GF-D8 (cell line): Measurements from ENCODE around the gene EGLN1.
A peak's percentile ranks its signal among the peaks of the same experiment; 100 is the strongest.
"Not testable (repeated sequence)": the region's sequence is repeated elsewhere in the genome, so short reads cannot be mapped to it uniquely, and the experiment has no call there.

Experiments used
- DNase-seq: peaks from one replicate; lab custom pipeline; 2025; lab: John Stamatoyannopoulos, UW

The EGLN1 gene

GRCh38 chr1:231421971-231422797 is at the start of gene EGLN1:
EGLN1 (minus strand) TSS chr1:231422287; CDS start chr1:231421888, 399 bp downstream.
- DNase-seq, result peak; percentile 72

GRCh38 chr1:231471500-231471899 is 49.4 kb upstream of the EGLN1 start:
- peak; percentile 46 for DNase-seq

GRCh38 chr1:231471027-231471426 is 48.9 kb upstream of the EGLN1 start:
- DNase-seq, result not testable (repeated sequence)

- no peak for DNase-seq
These were observed 45.9 kb upstream of the EGLN1 start for GRCh38 chr1:231467986-231468385.

- DNase-seq, result no peak
These were observed 43.0 kb upstream of the EGLN1 start for GRCh38 chr1:231465051-231465450.

DNA sequence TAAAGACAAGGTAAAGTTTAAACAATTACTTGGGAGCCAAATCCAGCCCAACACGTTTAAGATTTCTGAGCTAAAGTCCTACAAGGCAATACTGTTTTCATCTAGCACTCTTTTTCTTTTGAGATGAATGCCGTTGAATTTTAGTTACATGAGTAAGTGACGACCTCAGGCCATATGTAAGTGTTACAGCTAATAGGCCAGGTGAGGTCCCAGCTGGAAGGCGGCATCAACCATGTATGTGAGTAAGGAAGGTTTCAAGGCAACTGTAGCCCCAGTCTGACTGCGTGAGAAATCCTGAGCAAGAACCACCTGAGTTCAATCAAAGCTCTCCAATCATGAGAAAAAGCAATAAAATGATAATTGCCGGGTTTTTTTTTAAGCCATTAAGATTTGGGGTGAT is 41.5 kb upstream of the EGLN1 start:
- no peak for DNase-seq

GRCh38 chr1:231460614-231461013 is 38.5 kb upstream of the EGLN1 start:
- DNase-seq, result peak; percentile 92

GRCh38 chr1:231459438-231459837 is 37.4 kb upstream of the EGLN1 start:
- DNase-seq, result not testable (repeated sequence)

GRCh38 chr1:231457956-231458355 is 35.9 kb upstream of the EGLN1 start:
- DNase-seq, result not testable (repeated sequence)

GRCh38 chr1:231454133-231454532 is 32.0 kb upstream of the EGLN1 start:
- DNase-seq, result not testable (repeated sequence)

DNA sequence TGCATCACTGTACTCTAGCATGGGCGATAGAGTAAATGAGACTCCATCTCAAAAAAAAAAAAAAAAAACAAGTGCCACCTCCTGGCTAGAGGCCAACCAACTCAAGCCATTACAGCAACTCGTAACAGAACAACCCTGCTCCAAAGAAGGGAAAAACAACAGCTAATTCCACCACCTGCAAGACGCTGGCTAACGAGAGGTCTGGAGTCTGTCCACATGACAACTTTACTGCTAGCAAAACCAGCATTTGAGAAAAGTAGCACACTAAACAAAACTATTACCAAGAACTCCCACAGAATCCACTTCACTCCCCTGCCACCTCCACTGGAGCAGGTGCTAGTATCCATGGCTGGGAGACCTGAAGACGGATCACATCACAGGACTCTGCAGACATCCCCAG is 24.1 kb upstream of the EGLN1 start:
- no peak for DNase-seq

DNA sequence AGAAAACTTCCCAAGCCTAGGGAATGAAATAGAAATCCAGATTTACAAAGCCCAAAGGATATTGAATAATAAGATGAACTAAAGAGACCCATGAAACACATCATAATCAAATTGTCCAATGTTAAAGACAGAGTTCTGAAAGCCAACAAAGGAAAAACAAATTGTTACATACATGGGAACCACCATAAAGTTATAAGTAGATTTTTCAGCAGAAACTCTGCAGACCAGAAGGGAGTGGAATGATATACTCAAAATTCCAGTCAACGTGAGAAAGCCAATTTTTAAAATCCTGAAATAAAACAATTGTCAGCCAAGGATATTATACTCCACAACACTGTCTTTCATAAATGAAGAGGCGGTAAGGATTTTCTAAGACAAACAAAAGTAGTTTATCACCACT is 22.0 kb upstream of the EGLN1 start:
- DNase-seq, result no peak

GRCh38 chr1:231443363-231443762 is 21.3 kb upstream of the EGLN1 start:
- DNase-seq, result no peak

- DNase-seq, result peak; percentile 20
These were observed 20.6 kb upstream of the EGLN1 start for GRCh38 chr1:231442735-231443134.

DNA sequence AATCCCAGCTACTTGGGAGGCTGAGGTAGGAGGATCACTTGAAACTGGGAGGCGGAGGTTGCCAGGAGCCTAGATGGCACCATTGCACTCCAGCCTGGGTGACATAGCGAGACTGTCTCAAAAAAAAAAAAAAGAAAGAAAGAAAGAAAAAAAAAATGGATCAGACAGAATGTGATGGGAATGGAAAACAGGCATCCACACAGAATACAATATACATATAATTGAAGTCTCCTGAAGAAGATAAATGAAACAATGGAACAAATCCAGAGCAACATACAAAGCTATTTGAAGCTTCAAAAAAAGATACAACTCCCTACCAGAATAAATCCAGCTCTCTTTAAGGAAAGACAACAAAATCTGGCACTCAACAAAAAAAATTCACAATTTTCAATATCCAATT is 10.9 kb upstream of the EGLN1 start:
- DNase-seq, result no peak

GRCh38 chr1:231431665-231432415 is 9.8 kb upstream of the EGLN1 start:
- no peak for DNase-seq

GRCh38 chr1:231430678-231431352 is 8.7 kb upstream of the EGLN1 start:
- not testable (repeated sequence) for DNase-seq

DNA sequence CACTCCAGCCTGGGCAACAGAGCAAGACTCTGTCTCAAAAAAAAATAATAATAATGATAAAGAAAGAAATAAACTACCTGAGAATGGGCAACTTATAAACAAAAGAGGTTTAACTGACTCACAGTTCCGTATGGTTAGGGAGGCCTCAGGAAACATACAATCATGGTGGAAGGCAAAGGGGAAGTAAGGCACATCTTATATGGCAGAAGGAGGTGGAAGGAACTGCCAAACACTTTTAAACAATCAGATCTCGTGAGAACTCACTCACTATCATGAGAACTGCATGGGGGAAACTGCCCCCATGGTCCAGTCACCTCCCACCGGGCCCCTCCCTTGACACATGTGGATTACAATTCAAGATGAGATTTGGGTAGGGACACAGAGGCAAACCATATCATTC is 6.3 kb upstream of the EGLN1 start:
- DNase-seq, result no peak

- no peak for DNase-seq
These were observed 3.1 kb upstream of the EGLN1 start for GRCh38 chr1:231424950-231425805.

DNA sequence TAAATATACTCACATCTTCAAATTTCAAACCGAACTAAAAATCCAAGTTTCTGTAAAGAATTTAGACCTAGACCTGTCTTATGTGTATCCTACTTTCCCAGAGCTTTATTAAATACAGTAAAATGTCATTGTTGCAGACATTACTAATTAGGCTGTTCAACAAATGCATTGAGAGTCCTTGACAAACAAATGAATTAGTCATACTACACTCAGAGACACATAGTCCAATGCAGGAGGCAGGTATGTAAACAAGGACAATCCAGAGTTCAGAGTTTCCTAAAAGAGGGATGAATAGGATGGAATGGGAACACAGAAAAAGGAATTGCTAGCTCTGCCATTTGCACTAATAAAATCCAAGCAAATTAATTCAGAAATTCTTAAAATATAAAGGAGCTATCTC is 1.6 kb upstream of the EGLN1 start:
- no peak for DNase-seq

- DNase-seq, result no peak
These were observed 767 bp upstream of the EGLN1 start for GRCh38 chr1:231422798-231423309.
